Neural progenitor cell (in vitro differentiated cells): ENCODE measurements around the gene GNG7. TPM values are rescaled to one million over a fixed set of nuclear protein-coding genes. Genes with fewer than 3 reads are reported as not detected.

Source experiments
- DNase-seq: peaks from one replicate; pipeline ENCODE4 v3.0.0-alpha.2; 2016; ENCODE audit warnings: low spot score
- H2AFZ ChIP-seq: fragments of 200-600 bp; sonication (generic); replicated peaks from 2 replicates; pipeline ENCODE4 v1.6.1; 2016; ENCODE audit warnings: antibody characterized with exemption
- H3F3A ChIP-seq: fragments of 200-600 bp; sonication (generic); 2 replicates; pipeline ENCODE4 v1.6.1; 2016; ENCODE audit warnings: antibody characterized with exemption, low read depth
- H3K27ac ChIP-seq: fragments of 200-600 bp; sonication (generic); 2 replicates; pipeline ENCODE4 v1.5.1; 2016; ENCODE audit warnings: mild to moderate bottlenecking
- H3K27me3 ChIP-seq: fragments of 200-600 bp; sonication (generic); 2 replicates; pipeline ENCODE4 v1.6.1; 2016; ENCODE audit warnings: mild to moderate bottlenecking, moderate library complexity
- H3K36me3 ChIP-seq: fragments of 200-600 bp; sonication (generic); 2 replicates; pipeline ENCODE4 v1.5.1; 2016
- H3K4me1 ChIP-seq: fragments of 200-600 bp; sonication (generic); 2 replicates; pipeline ENCODE4 v1.6.1; 2016; ENCODE audit warnings: mixed run types
- H3K4me2 ChIP-seq: fragments of 200-600 bp; sonication (generic); 2 replicates; pipeline ENCODE4 v1.6.1; 2016
- H3K4me3 ChIP-seq: fragments of 200-600 bp; sonication (generic); 2 replicates; pipeline ENCODE4 v1.5.1; 2016
- H3K79me2 ChIP-seq: fragments of 200-600 bp; sonication (generic); 2 replicates; pipeline ENCODE4 v1.6.1; 2016; ENCODE audit warnings: low read depth
- H3K9ac ChIP-seq: fragments of 200-600 bp; sonication (generic); 2 replicates; pipeline ENCODE4 v1.6.1; 2016
- H3K9me3 ChIP-seq: fragments of 200-600 bp; sonication (generic); 2 replicates; pipeline ENCODE4 v1.5.1; 2016; ENCODE audit warnings: low read depth
- H4K20me1 ChIP-seq: fragments of 200-600 bp; sonication (generic); 2 replicates; pipeline ENCODE4 v1.6.1; 2016; ENCODE audit warnings: low read depth
- H3K27ac Mint-ChIP-seq: 3 replicates; pipeline ENCODE4 v1.8.0; 2021; ENCODE audit warnings: mixed read lengths
- H3K27me3 Mint-ChIP-seq: 2 replicates; pipeline ENCODE4 v1.8.0; 2022; ENCODE audit warnings: low read depth, mild to moderate bottlenecking, inconsistent platforms, moderate library complexity, mixed read lengths; ENCODE audit not compliant: insufficient read depth
- H3K36me3 Mint-ChIP-seq: 3 replicates; pipeline ENCODE4 v1.8.0; 2021; ENCODE audit warnings: mixed read lengths
- H3K4me1 Mint-ChIP-seq: 3 replicates; pipeline ENCODE4 v1.8.0; 2021; ENCODE audit warnings: mixed read lengths
- H3K4me3 Mint-ChIP-seq: 3 replicates; pipeline ENCODE4 v1.8.0; 2021; ENCODE audit warnings: mild to moderate bottlenecking, moderate library complexity, mixed read lengths
- H3K9me3 Mint-ChIP-seq: 3 replicates; pipeline ENCODE4 v1.8.0; 2020; ENCODE audit warnings: mixed read lengths
- EZH2phosphoT487 ChIP-seq: fragments of 200-600 bp; sonication (generic); IDR thresholded peaks from 2 replicates; pipeline ENCODE4 v1.6.1; 2017; ENCODE audit warnings: antibody characterized with exemption
- microRNA-seq: library from miRNA; unstranded; fragments of <30 nt; microRNA quantifications from one replicate; pipeline ENCODE4, GENCODE V29; 2016
- small RNA-seq: library from RNA; depleted of rRNA; stranded (forward); fragments of <200 nt; gene quantifications from one replicate; pipeline ENCODE3, GENCODE V24; 2015
- total RNA-seq: library from RNA; depleted of rRNA; stranded (reverse); fragments of >200 nt; gene quantifications from 2 replicates; pipeline ENCODE4 v1.2.3, GENCODE V29; 2015; ENCODE audit warnings: low replicate concordance
- TF ChIP-seq, protein P1 (sequence below): fragments of 200-600 bp; sonication (generic); IDR thresholded peaks from 2 replicates; pipeline ENCODE4 v1.5.1; 2017; ENCODE audit warnings: antibody characterized with exemption, mild to moderate bottlenecking

The GNG7 gene
- total RNA-seq, 1 donor from 2014 or later: 7.0 TPM

DNA sequence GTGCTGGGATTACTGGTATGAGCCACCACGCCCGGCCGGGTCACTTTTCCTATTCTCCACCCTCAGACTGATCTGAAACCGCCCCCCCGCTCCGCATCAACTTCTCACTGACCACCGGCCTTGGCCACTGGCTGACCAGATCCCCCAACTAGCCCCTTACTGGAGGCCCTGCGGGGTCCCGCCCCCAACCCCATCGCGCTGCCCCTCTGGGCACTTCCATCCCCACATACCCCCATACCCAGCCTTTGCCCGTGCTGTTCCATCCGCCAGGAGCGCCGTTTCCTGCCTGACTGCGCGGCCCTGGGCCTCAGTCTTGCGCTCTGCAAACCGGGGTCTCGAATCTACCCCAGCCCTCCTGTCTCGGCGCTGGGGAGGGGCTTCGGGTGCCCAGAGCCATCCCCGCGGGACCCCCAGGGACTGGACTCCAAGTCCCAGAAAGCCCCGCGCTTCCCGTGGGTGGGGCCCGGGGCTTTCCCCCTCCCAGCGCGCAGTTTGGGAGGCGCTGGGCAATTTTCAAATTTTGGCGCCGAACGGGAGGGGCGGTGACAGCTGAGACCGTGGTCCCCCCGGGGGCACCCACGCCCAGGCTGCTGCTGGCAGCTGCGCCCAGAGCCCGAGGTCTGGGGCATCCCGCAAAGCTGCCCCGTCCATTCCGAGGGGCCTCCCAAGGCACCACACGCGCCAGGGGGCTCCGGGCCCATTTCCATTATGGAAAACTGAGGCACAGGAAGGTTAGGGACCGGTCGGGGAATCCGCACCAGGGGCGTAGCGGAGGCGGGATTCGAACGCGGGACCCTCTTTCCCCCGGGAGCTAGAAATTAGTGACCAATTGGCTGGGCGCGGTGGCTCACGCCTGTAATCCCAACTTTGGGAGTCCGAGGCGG lies 240.5 kb downstream of the GNG7 start:
- Histone ChIP-seq H3K9ac (no peak overlapping the region), H3K36me3 (no peaks in the 10 kb centered on the region), H3K27ac (no peak overlapping the region), H3K4me3 (peak overlapping the region; percentile 52), H3K9me3 (no peaks in the 10 kb centered on the region), H3K79me2 (no peaks in the 10 kb centered on the region), H3K4me1 (no peaks in the 10 kb centered on the region), H3K4me2 (peak overlapping the region; percentile 70), H3F3A (peaks cover 18% of the 10 kb centered on the region), H3K27me3 (no peaks in the 10 kb centered on the region), H4K20me1 (no peaks in the 10 kb centered on the region), H2AFZ (peak overlapping the region; percentile 74)
- no peaks in the 10 kb centered on the region for H3K36me3 Mint-ChIP-seq
- peak overlapping the region; percentile 78 for H3K4me3 Mint-ChIP-seq
- TF ChIP-seq EZH2phosphoT487: no peak
- TF ChIP-seq, protein P1, sequence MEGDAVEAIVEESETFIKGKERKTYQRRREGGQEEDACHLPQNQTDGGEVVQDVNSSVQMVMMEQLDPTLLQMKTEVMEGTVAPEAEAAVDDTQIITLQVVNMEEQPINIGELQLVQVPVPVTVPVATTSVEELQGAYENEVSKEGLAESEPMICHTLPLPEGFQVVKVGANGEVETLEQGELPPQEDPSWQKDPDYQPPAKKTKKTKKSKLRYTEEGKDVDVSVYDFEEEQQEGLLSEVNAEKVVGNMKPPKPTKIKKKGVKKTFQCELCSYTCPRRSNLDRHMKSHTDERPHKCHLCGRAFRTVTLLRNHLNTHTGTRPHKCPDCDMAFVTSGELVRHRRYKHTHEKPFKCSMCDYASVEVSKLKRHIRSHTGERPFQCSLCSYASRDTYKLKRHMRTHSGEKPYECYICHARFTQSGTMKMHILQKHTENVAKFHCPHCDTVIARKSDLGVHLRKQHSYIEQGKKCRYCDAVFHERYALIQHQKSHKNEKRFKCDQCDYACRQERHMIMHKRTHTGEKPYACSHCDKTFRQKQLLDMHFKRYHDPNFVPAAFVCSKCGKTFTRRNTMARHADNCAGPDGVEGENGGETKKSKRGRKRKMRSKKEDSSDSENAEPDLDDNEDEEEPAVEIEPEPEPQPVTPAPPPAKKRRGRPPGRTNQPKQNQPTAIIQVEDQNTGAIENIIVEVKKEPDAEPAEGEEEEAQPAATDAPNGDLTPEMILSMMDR: peak; percentile 3
- H3K9me3 Mint-ChIP-seq: no peaks in the 10 kb centered on the region
- H3K27ac Mint-ChIP-seq: no peak overlapping the region
- peak; percentile 78 for DNase-seq
- peaks cover 5% of the 10 kb centered on the region for H3K27me3 Mint-ChIP-seq
- peaks cover 15% of the 10 kb centered on the region for H3K4me1 Mint-ChIP-seq

Small RNA genes within 50 kb of the gene (microRNA-seq; reads per million reads assigned to microRNA genes)
- gene MIR7850: not detected

Small RNA genes within 50 kb of the gene (small RNA-seq; reads per million reads assigned to genes)
- not detected for gene MIR7850
- not detected for gene RN7SL121P
- not detected for gene RNU6-993P

Other genes starting within 250 kb of the GNG7 start
- 78.0 and 246 TPM in 2 replicates for gene LMNB2, start 245.7 kb downstream of the GNG7 start, total RNA-seq
- gene GADD45B, start 226.6 kb downstream of the GNG7 start, total RNA-seq: 3.9 and 6.2 TPM in 2 replicates
- 2.7 and 4.2 TPM in 2 replicates for gene DIRAS1, start 18.7 kb upstream of the GNG7 start, total RNA-seq
- gene SLC39A3, start 37.3 kb upstream of the GNG7 start, total RNA-seq: 6.1 and 28.5 TPM in 2 replicates
- 30.9 and 75.4 TPM in 2 replicates for gene SGTA, start 80.6 kb upstream of the GNG7 start, total RNA-seq
- 105 and 222 TPM in 2 replicates for gene THOP1, start 82.8 kb upstream of the GNG7 start, total RNA-seq
- 10.1 and 11.0 TPM in 2 replicates for gene ZNF554, start 117.2 kb upstream of the GNG7 start, total RNA-seq
- 14.6 and 18.8 TPM in 2 replicates for gene ZNF555, start 138.8 kb upstream of the GNG7 start, total RNA-seq
- 0.25 TPM in 1 of 2 replicates, not detected in the other for gene ZNF556, start 164.6 kb upstream of the GNG7 start, total RNA-seq
- gene ZNF57, start 198.2 kb upstream of the GNG7 start, total RNA-seq: 5.6 and 6.3 TPM in 2 replicates
- 6.2 and 6.5 TPM in 2 replicates for gene ZNF77, start 242.3 kb upstream of the GNG7 start, total RNA-seq